SK-N-MC (cell line): ENCODE data around the gene APOL1.
"Not testable (repeated sequence)": the region's sequence is repeated elsewhere in the genome, so short reads cannot be mapped to it uniquely, and the experiment has no call there.

ENCODE experiments used
- DNase-seq: peaks from one replicate; pipeline ENCODE4 v3.0.0-alpha.2; 2011; ENCODE audit warnings: low read depth, low spot score
- H3K27ac ChIP-seq: fragments of 200-600 bp; sonication (generic); 2 replicates; pipeline ENCODE4 v1.5.1; 2016; ENCODE audit warnings: mixed run types
- H3K36me3 ChIP-seq: fragments of 200-600 bp; sonication (generic); 2 replicates; pipeline ENCODE4 v1.6.1; 2017; ENCODE audit warnings: antibody characterized with exemption, low read length, mixed read lengths; ENCODE audit not compliant: insufficient read depth
- H3K4me3 ChIP-seq: fragments of 200-600 bp; sonication (generic); 2 replicates; pipeline ENCODE4 v1.5.1; 2016
- H3K9ac ChIP-seq: fragments of 200-600 bp; sonication (generic); 2 replicates; pipeline ENCODE4 v1.8.0; 2017; ENCODE audit warnings: mixed run types, mixed read lengths; ENCODE audit not compliant: insufficient read length
- H3K9me3 ChIP-seq: fragments of 200-600 bp; sonication (generic); 2 replicates; pipeline ENCODE4 v1.6.1; 2017; ENCODE audit warnings: low read depth, mild to moderate bottlenecking, antibody characterized with exemption, low read length, moderate library complexity, mixed read lengths
- EZH2 ChIP-seq: fragments of 200-600 bp; sonication (generic); IDR thresholded peaks from one replicate; pipeline ENCODE4 v1.6.1; 2017; ENCODE audit warnings: antibody characterized with exemption
- FOXP2 ChIP-seq: optimal IDR thresholded peaks from 2 replicates; pipeline ENCODE3; 2011; ENCODE audit warnings: mild to moderate bottlenecking, moderate library complexity; ENCODE audit not compliant: insufficient read depth; ENCODE audit errors: extremely low read length, control extremely low read depth
- POLR2AphosphoS5 ChIP-seq: IDR thresholded peaks from 2 replicates; pipeline ENCODE4 v1.6.1; 2012; ENCODE audit warnings: mild to moderate bottlenecking, low read depth, low read length, borderline replicate concordance

APOL1 gene

DNA sequence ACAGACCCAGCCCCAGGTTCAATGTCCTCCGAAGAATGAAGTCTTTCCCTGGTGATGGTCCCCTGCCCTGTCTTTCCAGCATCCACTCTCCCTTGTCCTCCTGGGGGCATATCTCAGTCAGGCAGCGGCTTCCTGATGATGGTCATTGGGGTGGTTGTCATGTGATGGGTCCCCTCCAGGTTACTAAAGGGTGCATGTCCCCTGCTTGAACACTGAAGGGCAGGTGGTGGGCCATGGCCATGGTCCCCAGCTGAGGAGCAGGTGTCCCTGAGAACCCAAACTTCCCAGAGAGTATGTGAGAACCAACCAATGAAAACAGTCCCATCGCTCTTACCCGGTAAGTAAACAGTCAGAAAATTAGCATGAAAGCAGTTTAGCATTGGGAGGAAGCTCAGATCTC lies 14.1 kb downstream of the APOL1 start:
- no peaks in the 10 kb centered on the region for H3K9me3 ChIP-seq
- H3K36me3 ChIP-seq: no peaks in the 10 kb centered on the region
- TF ChIP-seq EZH2: no peak
- TF ChIP-seq POLR2AphosphoS5: no peak
- no peak for TF ChIP-seq FOXP2
- no peak overlapping the region for H3K4me3 ChIP-seq
- no peak overlapping the region for H3K9ac ChIP-seq
- H3K27ac ChIP-seq: no peak overlapping the region
- no peak for DNase-seq

DNA sequence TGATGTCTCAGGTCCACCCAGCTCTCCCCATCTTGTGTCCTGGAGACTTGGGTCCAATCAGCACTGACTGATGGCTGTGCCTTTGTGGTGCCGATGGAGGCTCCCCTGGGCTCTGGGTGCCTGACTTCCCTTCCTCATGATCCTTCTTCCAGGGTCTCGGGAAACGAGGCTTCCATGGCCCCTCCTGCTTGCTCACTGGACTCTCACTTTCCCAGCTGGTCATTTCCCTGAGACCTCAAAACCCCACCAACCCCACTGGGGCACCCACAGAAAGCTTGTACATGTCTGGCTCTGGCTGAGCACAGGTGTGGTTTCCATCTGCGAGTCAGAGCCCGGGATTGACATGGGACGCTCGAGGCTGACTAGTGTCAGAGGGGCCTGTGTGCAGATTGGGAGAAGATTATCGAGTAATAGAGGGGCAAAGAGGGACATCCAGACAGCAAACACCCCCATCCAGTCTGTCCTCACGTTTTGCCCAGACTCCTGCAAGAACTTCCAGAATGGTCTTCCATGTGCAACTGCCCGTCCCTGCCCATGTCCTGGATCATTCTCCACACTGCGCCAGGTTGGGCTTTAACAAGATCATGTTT lies 15.1 kb downstream of the APOL1 start:
- Histone ChIP-seq H3K9me3 (no peaks in the 10 kb centered on the region), H3K9ac (no peak overlapping the region), H3K36me3 (no peaks in the 10 kb centered on the region), H3K27ac (no peak overlapping the region), H3K4me3 (no peak overlapping the region)
- TF ChIP-seq FOXP2 (no peak), EZH2 (no peak), POLR2AphosphoS5 (no peak)
- no peak for DNase-seq

DNA sequence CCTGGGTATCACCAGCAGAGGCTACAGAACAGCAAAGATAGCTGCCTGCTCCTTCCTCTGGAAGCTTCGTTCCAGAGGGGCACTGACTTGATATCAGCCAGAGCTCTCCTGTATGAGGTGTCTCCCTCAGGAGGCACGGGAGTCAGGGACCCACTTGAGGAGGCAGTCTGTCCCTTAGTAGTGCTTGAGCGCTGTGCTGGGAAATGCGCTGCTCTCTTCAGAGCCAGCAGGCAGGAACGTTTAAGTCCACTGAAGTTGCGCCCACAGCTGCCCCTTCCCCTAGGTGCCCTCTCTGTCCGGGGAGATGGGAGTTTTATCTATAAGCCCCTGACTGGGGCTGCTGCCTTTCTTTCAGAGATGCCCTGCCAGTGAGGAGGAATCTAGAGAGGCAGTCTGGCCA lies 18.3 kb downstream of the APOL1 start:
- H3K36me3 ChIP-seq, H3K9me3 ChIP-seq, H3K9ac ChIP-seq, DNase-seq, H3K27ac ChIP-seq, H3K4me3 ChIP-seq: not testable (repeated sequence)

DNA sequence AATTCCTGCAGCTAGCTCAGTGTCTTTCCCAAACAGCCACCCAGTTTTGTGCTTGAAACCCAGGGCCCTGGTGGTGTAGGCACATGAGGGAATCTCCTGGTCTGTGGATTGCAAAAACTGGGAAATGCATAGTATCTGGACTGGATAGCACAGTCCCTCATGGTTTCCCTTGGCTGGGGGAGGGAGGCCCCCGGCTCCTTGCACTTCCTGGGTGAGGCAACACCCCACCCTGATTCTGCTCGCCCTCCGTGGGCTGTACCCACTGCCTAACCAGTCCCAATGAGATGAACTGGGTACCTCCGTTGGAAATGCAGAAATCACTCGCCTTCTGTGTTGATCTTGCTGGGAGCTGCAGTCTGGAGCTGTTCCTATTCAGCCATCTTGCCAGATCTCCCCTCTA lies 19.0 kb downstream of the APOL1 start:
- H3K9me3 ChIP-seq, H3K36me3 ChIP-seq, H3K9ac ChIP-seq, H3K4me3 ChIP-seq, DNase-seq, H3K27ac ChIP-seq: not testable (repeated sequence)

DNA sequence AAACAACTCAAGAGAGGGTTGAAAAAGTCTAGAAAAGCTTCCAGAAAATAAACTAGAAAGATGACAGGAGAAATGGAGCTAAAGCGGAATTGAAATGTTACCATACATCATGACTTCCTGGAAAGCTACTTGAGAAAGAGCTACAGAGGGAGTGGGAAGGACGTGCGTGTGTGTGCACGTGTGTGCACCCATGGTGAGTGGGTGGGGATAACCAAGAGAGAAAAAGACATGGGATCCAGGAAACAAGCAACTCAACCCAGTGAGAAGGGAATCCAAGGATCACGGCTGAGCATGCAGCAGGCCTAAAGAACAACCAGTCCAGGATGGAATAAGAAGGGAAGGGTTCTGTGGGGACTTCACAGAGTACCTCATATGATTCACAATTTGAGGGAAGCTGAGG lies 21.6 kb downstream of the APOL1 start:
- Histone ChIP-seq H3K36me3 (no peaks in the 10 kb centered on the region), H3K4me3 (no peak overlapping the region), H3K9ac (no peak overlapping the region), H3K9me3 (no peaks in the 10 kb centered on the region), H3K27ac (no peak overlapping the region)
- DNase-seq: no peak
- TF ChIP-seq EZH2 (no peak), FOXP2 (no peak), POLR2AphosphoS5 (no peak)

DNA sequence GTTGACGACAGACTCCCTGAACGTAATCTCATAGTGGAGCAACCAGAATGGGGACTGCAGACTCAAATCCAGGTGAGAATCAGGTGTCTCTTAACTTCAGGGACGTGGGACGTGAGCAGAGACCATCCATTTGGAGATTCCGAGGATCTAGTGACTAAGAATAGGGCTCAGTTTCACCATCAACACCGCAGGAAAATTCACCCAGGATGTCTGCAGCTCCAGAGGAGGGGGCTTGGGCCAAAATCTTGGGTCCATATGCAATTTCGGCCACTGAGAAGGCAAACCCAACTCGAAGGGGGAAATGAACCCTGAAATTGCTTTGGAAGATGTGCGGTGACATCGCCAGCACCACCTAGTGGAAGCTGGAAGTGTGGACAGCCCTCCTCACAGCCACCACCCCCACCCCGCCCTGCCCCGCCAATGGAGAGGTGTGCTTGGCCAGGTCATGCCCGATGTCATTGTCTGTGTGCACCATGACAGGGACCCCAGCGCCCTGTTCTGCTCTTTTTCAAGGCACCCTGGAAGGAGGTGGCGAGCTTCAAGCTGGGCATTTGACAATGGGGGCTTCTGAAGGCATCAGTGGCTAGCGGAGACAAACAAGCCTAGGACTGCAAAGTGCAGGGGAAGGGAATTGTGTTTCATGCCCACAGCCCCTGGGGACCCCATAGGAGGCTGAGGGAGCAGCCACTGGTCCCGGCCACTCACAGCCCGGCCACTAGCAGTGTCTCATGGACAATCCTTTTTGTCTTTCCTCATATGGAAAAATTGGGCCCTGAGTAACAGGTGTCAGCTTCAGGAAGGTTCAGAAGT lies 24.8 kb downstream of the APOL1 start:
- peak overlapping the region; percentile 29 for H3K9ac ChIP-seq
- no peak overlapping the region for H3K4me3 ChIP-seq
- no peak overlapping the region for H3K27ac ChIP-seq
- no peaks in the 10 kb centered on the region for H3K9me3 ChIP-seq
- no peak for DNase-seq
- TF ChIP-seq FOXP2 (no peak), EZH2 (no peak), POLR2AphosphoS5 (0 out of 2 replicates have a peak, but pooled peaks have one; percentile 20)
- peaks cover 15% of the 10 kb centered on the region for H3K36me3 ChIP-seq

DNA sequence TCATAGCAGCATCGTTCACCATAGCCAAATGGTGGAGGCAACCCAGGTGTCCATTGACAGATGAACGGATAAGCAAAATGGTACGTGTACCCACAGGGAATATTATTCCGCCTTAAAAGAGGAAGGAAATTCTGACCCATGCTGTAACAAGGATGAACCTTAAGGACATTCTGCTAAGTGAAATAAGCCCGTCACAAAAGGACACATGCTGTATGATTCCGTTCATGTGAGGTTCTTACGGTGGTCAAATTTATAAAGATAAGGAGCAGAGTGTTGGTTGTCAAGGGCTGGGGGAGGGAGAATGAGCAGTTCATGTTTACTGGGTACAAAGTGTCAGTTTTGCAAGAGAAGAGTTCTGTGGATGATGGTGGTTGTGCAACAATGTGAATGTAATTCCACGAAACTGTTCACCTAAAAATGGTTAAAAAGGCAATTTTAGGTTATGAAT lies 26.3 kb downstream of the APOL1 start:
- peaks cover 21% of the 10 kb centered on the region for H3K36me3 ChIP-seq
- DNase-seq: no peak
- no peaks in the 10 kb centered on the region for H3K9me3 ChIP-seq
- H3K9ac ChIP-seq: no peak overlapping the region
- TF ChIP-seq FOXP2: no peak
- no peak for TF ChIP-seq EZH2
- TF ChIP-seq POLR2AphosphoS5: no peak
- H3K27ac ChIP-seq: 0 out of 2 replicates have a peak overlapping the region, but pooled peaks have one; percentile 19
- no peak overlapping the region for H3K4me3 ChIP-seq

DNA sequence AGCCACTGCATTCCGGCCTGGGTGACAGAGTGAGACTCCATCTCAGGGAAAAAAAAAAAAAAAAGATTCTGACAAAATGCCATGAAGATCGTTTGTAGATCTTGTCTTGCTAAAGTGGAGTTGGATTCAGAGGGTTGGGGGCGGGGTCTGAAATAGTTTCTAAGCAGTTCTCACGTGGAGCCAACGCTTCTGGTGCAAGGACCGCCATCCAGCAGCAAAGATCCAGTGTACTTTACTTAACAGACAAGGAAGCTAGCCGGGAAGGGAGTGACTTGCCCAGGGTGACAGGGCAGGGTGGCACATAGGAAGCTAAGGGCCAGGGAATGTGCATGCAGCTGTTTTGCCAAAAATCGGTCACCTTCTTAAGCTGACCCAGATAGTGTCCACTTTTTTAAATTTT lies 27.4 kb downstream of the APOL1 start:
- Histone ChIP-seq H3K9me3 (no peaks in the 10 kb centered on the region), H3K4me3 (no peak overlapping the region), H3K9ac (no peak overlapping the region), H3K27ac (no peak overlapping the region), H3K36me3 (peaks cover 33% of the 10 kb centered on the region)
- DNase-seq: no peak
- TF ChIP-seq EZH2: no peak

DNA sequence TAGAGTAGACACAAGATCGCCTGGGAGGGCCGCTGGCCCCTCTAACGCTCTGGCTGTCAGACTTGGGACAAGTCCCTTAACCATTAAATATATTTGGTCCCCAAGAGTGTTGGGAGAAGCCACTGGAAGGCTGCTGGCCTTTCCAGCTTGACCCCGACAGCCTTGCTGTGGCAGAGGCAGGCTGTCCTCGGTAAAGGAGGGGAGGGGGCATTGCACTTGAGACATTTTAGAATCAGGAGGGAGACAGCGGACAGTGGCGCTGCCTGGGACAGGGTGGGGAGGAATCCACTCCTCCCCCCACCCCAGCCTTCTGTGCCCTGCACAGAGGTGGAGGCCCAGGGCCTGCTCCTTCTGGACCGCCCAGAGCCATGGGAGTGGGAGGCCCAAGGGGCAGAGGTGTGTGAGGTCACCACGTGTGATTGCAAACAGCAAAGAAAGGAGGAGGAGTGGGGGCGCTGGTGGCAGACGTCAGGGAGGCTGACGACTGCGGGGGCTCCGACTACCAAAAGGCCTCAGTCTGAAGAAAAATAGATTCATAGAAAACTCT lies 28.9 kb downstream of the APOL1 start:
- TF ChIP-seq FOXP2 (no peak), EZH2 (no peak), POLR2AphosphoS5 (no peak)
- Histone ChIP-seq H3K27ac (no peak overlapping the region), H3K36me3 (peaks cover 46% of the 10 kb centered on the region)

More for the DNA sequence above, 28.9 kb downstream of the APOL1 start:
- Histone ChIP-seq H3K9ac (no peak overlapping the region), H3K9me3 (no peaks in the 10 kb centered on the region), H3K4me3 (no peak overlapping the region)
- no peak for DNase-seq
